Ovary (tissue), 9 donors: ENCODE data around the gene TVP23A. TPM values are rescaled to one million over a fixed set of nuclear protein-coding genes. Genes with fewer than 3 reads are reported as not detected.

Source experiments
- DNase-seq, 5 donors: peaks; one replicate each; pipeline ENCODE4 v3.0.0-alpha.2; 2019 to 2020
- H3K27ac ChIP-seq, 2 donors: fragments of 200-600 bp; one replicate each; pipeline versions ENCODE4 v1.5.1 to v1.8.0; 2019 to 2022
- H3K27me3 ChIP-seq: fragments of 200-600 bp; one replicate; pipeline ENCODE4 v1.8.0; 2022
- H3K36me3 ChIP-seq: fragments of 200-600 bp; sonication (generic); one replicate; pipeline ENCODE4 v1.5.1; 2019
- H3K4me1 ChIP-seq: one replicate; pipeline ENCODE4 v1.8.1; 2013; ENCODE audit warnings: mild to moderate bottlenecking, moderate library complexity; ENCODE audit not compliant: insufficient read depth
- H3K4me3 ChIP-seq: fragments of 200-600 bp; sonication (generic); one replicate; pipeline ENCODE4 v1.5.1; 2017
- H3K9me3 ChIP-seq, 2 donors: fragments of 200-600 bp in 1 of 2; sonication (generic) in 1 of 2; one replicate each; pipeline versions ENCODE4 v1.5.1 to v1.8.1; 2013 to 2019; ENCODE audit warnings: mild to moderate bottlenecking in 1 of 2, moderate library complexity in 1 of 2
- CTCF ChIP-seq, 3 donors: fragments of 450-650 bp in 2 of 3; fragments of 200-600 bp in 1 of 3; IDR thresholded peaks; one replicate each; pipeline versions ENCODE4 v1.5.1 to v1.8.0; 2016 to 2022; ENCODE audit warnings: antibody characterized with exemption in 3 of 3, mild to moderate bottlenecking in 1 of 3
- EP300 ChIP-seq: sonication (generic); formaldehyde crosslinking; IDR thresholded peaks from one replicate; pipeline ENCODE4 v1.6.1; 2017; ENCODE audit warnings: antibody characterized with exemption
- POLR2A ChIP-seq: fragments of 450-650 bp; IDR thresholded peaks from one replicate; pipeline ENCODE4 v1.6.1; 2017; ENCODE audit warnings: antibody characterized with exemption, mild to moderate bottlenecking, moderate library complexity
- WGBS, 3 donors: extraction: QIAGEN DNeasy Blood & Tissue Kit in 1 of 3; methylation state at CpG; one replicate each; pipeline versions ENCODE4 v1.1.5 to v1.1.7; 2013 to 2017; 5-methylcytosine and 5-hydroxymethylcytosine counted together
- intact Hi-C, 4 donors: fragments of 100-400 bp; cut with DNase I; formaldehyde crosslinking; loops; one replicate each; pipeline versions ENCODE4 v1.11.0 to v1.15.1; 2022 to 2023
- polyA plus RNA-seq, 2 donors: library from polyadenylated mRNA; stranded (reverse); fragments of 200-250 nt in 1 of 2; fragments of 350-450 nt in 1 of 2; fragmentation: Illumina TruSeq in 1 of 2; extraction: RNeasy Lipid Tissue Mini Kit (QIAGEN cat#74804) in 1 of 2; gene quantifications; one replicate each; pipeline ENCODE4 v1.2.3, GENCODE V29; 2013 to 2014
- total RNA-seq, 7 donors: library from RNA; depleted of rRNA in 2 of 7; stranded (reverse); fragments of >200 nt in 2 of 7; fragmentation: NEBNext Ultra II Directional in 3 of 7; extraction: Animal tissue kit (Norgen Biotek cat#: 25700) in 3 of 7; gene quantifications; one replicate each; pipeline versions ENCODE4 v1.1.0 to v1.2.4, GENCODE V29; 2016 to 2023
- donor health status: DM: no; HTN: no; CAD: no; lungs with moderate emphysema.
- donor health status: DM: no; HTN: no; CAD: no.
- donor health status: Bipolar disorder and iron deficiency.
- donor health status: DM: yes; HTN: yes; CAD: no.
- donor health status: DM: no; HTN: no; CAD: no.
- donor health status: DM: yes; HTN: yes; CAD: no.

The TVP23A gene
- total and polyA plus RNA-seq, 9 donors = 3.2 to 17.1 (median 8.2) TPM

DNA sequence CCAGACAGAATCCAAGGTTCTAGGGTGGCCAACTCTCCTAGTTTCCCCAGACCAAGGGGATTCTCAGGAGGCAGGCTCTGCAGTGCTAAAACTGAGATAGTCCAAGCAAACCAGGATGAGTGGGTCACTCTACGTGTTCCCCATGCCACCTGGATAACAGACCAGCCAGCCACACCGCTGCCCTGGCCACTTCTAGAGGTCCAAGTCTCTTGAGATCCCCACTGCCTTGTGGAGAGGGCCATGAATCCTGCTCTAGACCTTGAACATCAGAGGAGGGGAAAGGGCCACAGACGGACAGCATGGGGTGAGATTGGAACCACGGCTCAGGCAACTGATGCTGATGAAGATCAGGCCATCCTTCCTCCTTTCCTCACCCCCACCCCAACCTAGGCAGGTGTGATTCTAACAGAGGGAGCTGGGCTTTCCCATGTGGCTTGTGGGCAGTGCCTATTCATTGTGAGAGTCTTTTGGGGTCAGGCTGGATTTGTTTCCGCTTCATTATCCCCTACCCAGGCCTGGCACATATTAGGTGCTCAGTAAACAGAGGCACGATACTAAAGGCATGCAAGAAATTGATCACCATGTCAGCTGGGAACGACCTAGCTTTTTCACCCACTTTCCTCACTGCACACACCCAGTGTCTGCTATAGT is 16.8 kb upstream of the TVP23A start:
- no peaks in the 10 kb centered on the region for H3K4me1 ChIP-seq
- H3K9me3 ChIP-seq = no peaks in the 10 kb centered on the region
- H3K27me3 ChIP-seq = no peaks in the 10 kb centered on the region
- no peak overlapping the region for H3K4me3 ChIP-seq
- no peak overlapping the region for H3K27ac ChIP-seq
- TF ChIP-seq POLR2A (no peak), CTCF (IDR thresholded peaks at IDR 0.05) (no peak)
- no peak for DNase-seq
- 89 to 95% (median 90%) methylated on average over 7 of the region's 7 CpGs for WGBS, 3 donors
- intact Hi-C loops = loop anchor here in 1 of 4 donors (10.0 kb wide), 1 partner anchor 91 kb away; the partner anchor contains the start of gene NUBP1
- no peaks in the 10 kb centered on the region for H3K36me3 ChIP-seq

DNA sequence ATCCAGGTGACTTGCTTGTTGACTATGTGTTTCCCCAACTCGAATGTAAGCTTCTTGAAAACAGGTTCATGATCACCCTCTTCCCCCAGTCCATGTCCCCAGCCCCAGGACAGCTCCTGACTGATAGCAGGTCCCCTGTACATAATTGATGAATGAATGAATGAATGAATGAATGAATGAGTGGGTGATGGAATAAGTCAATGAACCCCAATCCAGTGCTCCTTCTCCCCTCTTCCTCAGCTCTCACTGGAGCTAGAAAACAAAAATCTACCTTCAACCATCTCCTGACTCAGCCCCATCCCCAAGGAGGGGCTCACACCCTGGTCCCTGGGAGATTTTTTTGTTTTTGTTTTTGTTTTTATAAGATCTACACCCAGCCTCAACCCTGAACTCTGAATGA is 16.2 kb upstream of the TVP23A start:
- intact Hi-C loops = loop anchor here in 1 of 4 donors (10.0 kb wide), 1 partner anchor 90 kb away; the partner anchor contains the start of gene NUBP1
- 84 to 88% (median 88%) methylated on average over 1 of the region's 1 CpG for WGBS, 3 donors
- TF ChIP-seq POLR2A = no peak
- no peak for TF ChIP-seq EP300
- no peak for TF ChIP-seq CTCF (IDR thresholded peaks at IDR 0.05)
- Histone ChIP-seq H3K36me3 (no peaks in the 10 kb centered on the region), H3K4me1 (no peaks in the 10 kb centered on the region), H3K4me3 (no peak overlapping the region), H3K9me3 (no peaks in the 10 kb centered on the region), H3K27me3 (no peaks in the 10 kb centered on the region), H3K27ac (no peak overlapping the region)
- DNase-seq = no peak

DNA sequence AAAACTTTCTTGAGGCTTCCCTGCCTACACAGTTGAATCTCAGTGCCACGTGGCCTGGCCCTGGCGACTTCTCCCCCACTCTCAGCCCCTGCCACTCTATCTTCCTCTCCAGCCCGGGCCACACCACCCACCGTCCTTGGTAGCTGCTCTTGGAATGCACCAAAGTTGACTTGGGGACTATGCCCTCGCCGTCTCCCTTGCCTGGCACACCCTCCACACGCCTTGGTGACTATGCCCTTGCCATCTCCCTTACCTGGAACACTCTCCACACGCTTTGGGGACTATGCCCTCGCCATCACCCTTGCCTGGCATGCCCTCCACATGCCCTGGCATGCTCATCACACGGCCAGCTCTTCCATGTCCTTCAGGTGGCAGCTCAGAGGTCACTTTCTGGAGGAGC is 15.5 kb upstream of the TVP23A start:
- WGBS, 3 donors = 89 to 93% (median 92%) methylated on average over 10 of the region's 10 CpGs
- Histone ChIP-seq H3K4me1 (peaks cover 1% of the 10 kb centered on the region), H3K9me3 (no peaks in the 10 kb centered on the region), H3K36me3 (no peaks in the 10 kb centered on the region), H3K27me3 (no peaks in the 10 kb centered on the region), H3K27ac (no peak overlapping the region), H3K4me3 (no peak overlapping the region)
- TF ChIP-seq CTCF (IDR thresholded peaks at IDR 0.05) = no peak
- no peak for TF ChIP-seq POLR2A
- no peak for TF ChIP-seq EP300
- DNase-seq = no peak
- intact Hi-C loops = loop anchor here in 1 of 4 donors (10.0 kb wide), 1 partner anchor 89 kb away; the partner anchor contains the start of gene NUBP1

GRCh38 chr16:10833271-10833670 is 14.7 kb upstream of the TVP23A start:
- Histone ChIP-seq H3K4me3 (no peak overlapping the region), H3K27ac (no peak overlapping the region), H3K36me3 (no peaks in the 10 kb centered on the region), H3K4me1 (peaks cover 5% of the 10 kb centered on the region), H3K9me3 (no peaks in the 10 kb centered on the region), H3K27me3 (no peaks in the 10 kb centered on the region)
- no peak for DNase-seq
- intact Hi-C loops = loop anchor here in 1 of 4 donors (10.0 kb wide), 1 partner anchor 88 kb away; the partner anchor contains the start of gene NUBP1
- TF ChIP-seq POLR2A (no peak), CTCF (IDR thresholded peaks at IDR 0.05) (no peak), EP300 (no peak)
- 86 to 92% (median 90%) methylated on average over 5 of the region's 5 CpGs for WGBS, 3 donors
